RCC 7860 (cell line): ENCODE measurements around the gene LRRC45.

Source experiments
- DNase-seq: peaks from one replicate; pipeline ENCODE4 v3.0.0-alpha.2; 2015; ENCODE audit warnings: low spot score
- FAIRE-seq: peaks from 2 replicates; lab custom pipeline; 2012; peaks lifted over from hg19 to GRCh38; lab: Jason Lieb, UNC

The LRRC45 gene

DNA sequence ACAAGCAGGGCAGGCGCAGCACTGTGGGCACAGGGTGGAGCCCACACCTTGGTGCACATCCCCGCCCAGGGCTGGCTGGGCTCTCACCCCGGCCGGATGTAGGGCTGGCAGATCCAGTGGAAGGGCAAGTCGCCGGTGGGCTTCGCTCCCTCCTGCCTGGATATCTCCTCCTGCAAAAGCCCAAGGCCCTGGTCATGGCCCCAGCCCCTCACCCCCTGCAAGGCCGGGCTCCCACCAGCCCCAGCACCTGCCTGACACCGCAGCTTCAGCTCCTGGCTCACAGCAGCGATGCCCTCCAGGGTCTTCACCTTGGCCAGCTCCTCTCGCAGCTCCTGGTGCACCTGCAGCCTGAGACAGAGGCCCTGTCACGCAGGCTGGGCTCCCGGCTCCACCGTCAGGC is 37.5 kb downstream of the LRRC45 start:
- no peak for FAIRE-seq

DNA sequence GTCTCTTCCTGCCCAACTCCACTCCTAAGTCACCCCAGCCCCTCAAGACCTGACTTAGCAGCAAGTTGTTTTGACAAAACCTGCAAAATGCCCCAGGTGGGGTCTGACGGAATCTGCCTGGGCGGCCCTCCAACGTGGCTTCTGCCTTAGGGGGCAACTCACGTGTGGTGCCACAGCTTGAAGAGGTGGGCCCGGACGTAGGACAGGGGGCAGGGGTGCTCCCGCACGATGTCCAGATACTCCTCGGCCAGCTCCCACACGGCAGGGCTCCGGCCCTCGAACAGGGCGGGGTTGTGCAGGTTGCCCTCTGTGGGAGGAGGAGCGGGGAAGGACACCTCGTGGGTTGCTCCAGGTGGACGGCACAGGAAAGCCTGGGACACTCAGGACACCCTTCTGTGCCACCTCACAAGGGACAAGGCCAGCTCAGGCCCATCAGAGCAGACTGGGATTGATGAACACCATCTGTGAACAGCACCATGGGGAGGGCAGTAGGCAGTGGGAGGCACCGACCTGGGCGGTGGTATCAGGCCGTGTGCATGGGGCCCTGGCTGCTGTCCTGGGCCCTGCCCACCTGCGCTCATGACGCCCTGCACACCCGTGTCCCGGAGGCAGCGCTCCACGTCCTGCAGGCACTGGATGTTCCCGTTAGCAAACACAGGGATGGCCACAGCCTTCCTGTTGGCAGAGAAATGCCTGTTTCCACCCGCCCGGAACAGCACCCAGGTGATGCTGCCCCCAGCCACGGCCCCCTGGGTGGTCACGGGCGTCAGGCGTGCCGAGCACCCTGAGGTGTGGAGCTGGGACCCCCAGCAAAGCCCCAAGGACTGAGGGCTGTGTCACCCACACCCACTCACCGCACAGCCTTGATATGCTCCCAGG is 38.2 kb downstream of the LRRC45 start:
- no peak for FAIRE-seq

More for the DNA sequence above, 37.5 kb downstream of the LRRC45 start:
- DNase-seq, result no peak

GRCh38 chr17:82062076-82062983 is 39.2 kb downstream of the LRRC45 start:
- DNase-seq, result no peak
- no peak for FAIRE-seq

More for the DNA sequence above, 38.2 kb downstream of the LRRC45 start:
- no peak for DNase-seq

DNA sequence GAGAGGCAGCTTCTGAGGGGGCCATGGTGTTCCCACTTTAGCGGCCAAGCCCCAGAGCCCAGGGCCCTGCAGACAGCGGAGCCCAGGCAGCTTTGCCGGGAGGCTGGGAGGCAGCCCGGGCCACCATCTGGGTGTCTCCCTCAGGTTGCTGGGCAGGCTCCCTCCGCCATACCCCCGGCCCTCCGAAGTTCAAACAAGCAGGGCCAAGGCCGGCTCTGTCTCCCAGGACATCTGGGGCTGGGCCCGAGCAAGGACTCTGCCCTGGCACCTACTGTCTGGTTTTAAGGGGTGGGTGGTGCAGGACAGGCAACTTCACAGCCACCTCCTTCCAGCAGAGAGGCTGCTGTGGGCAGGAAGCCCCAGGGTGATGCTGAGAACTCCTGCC is 39.9 kb downstream of the LRRC45 start:
- no peak for FAIRE-seq
- DNase-seq, result no peak

DNA sequence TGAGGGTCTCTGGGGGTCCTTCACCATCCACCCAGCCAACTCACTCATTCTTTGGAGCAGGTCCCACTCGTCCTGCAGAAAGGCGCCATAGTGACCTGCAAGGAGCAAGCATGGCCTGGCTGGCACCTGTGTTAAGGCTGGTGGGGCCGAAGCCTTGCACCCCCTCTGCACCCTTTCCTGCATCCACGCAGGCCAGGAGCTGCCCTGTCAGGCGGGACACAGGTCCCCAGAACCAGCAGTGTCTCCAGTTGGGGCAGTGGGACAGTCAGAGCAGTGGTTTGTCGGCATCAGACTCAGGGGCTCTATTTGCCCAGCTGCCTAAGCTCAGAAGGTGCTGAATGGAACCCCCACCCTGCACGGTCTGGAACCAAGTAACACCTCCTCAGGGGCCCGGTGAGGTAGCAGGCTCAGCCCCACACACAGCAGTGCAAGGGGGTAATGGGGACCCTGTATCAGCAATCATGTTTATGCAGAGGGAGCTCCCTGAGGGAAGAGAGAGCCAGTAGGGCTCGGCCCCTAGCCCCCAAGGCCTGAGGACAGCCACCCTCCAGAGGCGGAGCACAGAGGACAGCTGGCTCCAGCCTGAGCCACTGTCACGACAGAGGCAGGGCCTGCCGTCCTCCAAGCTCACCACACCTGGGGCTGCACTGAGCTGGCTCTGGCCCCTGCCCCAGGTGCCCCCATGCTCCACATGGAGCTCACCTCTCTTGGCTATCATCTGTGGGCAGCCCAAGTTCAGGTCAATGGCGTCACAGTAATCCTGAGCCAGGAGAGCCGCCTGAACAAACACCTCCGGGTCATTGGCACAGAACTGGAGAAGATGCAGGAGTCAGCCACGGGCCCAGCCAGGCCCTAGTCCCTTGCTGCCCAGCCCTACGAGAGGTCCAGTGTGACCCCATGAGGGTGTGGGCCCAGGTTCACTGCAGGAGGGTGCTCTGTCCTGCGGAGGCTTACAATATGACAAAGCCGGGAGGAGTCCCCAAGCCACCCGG is 40.6 kb downstream of the LRRC45 start:
- DNase-seq (no peak), FAIRE-seq (no peak)

DNA sequence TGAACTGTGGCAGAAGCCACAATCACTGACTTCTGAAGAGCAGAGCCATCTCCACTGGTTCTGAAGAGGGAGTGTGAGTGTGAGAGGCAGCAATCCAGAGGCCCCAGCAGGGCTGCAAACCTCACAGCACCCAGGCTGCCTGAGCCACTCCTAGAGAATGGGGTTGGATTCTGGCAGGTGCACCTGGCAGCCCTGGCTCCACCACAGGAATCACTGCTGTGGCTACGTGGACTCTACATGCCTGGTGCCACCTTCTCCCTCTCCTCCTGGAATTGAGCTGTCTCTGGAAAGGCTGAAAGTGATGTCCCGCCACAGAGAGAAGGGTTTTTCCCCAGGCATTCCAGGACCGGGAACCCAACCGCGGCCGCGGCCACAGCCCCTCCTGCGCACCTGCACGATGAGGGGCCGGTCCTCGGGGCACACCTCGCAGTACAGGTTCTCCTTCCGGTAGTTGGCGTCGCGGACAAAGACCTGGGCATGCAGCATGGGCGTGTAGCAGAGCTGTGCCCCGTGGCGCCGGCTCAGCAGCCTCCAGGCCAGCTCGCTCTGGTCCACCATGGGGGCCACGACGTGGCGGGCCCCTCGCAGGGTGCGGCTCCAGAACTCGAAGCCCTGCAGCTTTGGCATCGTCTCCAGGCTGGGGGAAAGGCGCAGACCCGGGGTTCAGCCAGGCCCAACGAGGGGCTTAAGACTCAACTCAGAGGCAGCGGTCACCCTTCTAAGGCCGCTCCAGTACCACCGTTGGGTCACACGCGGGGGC is 41.5 kb downstream of the LRRC45 start:
- DNase-seq (peak; percentile 6), FAIRE-seq (no peak)

DNA sequence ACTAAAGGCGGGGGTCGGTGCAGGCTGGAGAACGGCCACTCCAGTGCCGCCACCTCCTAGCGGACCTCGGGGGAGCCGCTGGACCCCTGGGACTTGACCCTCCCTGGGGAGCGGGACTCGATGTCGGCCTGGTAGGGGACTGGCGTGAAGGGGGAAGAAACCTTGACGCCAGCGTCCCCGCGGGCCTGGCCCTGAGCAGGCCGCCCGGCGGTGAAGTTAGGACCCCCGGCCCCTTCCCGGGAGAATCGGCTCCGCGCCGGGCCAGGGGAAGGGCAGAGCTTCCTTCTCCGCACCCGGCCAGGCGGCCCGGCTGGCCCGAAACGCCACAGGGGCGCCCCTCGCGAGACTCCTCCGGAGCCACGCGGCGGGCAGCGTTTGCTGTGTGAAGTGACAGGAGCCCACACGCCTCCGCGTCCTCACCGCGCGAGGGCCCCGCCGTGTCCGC is 42.1 kb downstream of the LRRC45 start:
- DNase-seq (no peak), FAIRE-seq (no peak)

GRCh38 chr17:82065638-82066303 is 42.7 kb downstream of the LRRC45 start, which contains the start of gene DUS1L:
TSS of gene DUS1L (minus strand) at chr17:82065804. CDS start at chr17:82065059, 745 bp downstream.
- FAIRE-seq (no peak), DNase-seq (no peak)

DNA sequence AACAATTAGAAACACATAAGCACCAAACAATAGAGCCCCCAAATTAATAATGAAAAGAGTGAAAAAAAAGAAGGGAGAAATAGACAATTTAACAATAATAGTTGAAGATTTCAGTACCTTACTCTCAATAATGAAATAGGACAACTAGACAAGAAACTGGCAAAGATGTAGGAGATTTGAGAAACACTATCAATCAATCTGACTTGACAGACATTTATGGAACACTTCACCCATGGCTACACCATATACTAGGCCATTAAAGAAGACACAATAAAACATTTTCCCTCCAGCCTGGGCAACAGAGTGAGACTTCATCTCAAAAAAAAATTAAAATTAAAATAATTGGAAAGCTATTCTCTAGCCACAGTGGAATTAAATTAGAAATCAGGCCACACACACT is 47.5 kb downstream of the LRRC45 start:
- FAIRE-seq (no peak), DNase-seq (no peak)

DNA sequence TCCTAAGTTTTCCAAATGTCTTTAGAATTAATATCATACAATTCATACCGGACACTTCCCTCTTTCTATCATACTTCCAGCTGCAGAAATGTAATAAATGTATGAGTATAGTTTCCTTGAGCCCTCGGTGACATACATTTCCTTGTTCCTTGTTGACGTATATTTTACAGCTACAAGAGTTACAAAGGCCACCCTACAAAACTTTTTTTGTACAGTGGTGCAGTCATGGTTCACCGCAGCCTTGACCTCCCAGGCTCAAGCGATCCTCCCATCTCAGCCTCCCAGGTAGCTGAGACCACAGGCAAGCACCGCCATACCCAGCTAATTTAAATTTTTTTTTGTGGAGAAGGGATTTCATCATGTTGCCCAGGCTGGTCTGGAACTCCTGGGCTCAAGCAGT is 49.7 kb downstream of the LRRC45 start:
- no peak for FAIRE-seq
- DNase-seq, result no peak

DNA sequence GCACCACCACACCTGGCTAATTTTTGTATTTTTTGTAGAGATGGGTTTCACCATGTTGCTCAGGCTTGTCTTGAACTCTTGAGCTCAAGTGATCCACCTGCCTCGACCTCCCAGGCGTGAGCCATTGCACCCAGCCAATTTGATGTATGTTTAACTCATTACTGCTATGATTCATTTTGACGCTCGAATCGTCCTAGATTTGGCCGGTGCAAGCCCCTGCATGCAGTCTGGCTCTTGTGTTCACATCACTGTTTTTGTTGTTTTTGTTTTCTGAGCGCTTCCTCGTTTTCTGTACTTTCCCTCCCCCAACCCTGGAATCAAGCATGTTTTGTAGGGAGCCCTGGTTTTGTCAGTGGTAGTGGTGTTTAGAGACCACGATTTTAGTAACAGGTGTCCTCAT is 50.3 kb downstream of the LRRC45 start:
- no peak for DNase-seq
- FAIRE-seq, result no peak

DNA sequence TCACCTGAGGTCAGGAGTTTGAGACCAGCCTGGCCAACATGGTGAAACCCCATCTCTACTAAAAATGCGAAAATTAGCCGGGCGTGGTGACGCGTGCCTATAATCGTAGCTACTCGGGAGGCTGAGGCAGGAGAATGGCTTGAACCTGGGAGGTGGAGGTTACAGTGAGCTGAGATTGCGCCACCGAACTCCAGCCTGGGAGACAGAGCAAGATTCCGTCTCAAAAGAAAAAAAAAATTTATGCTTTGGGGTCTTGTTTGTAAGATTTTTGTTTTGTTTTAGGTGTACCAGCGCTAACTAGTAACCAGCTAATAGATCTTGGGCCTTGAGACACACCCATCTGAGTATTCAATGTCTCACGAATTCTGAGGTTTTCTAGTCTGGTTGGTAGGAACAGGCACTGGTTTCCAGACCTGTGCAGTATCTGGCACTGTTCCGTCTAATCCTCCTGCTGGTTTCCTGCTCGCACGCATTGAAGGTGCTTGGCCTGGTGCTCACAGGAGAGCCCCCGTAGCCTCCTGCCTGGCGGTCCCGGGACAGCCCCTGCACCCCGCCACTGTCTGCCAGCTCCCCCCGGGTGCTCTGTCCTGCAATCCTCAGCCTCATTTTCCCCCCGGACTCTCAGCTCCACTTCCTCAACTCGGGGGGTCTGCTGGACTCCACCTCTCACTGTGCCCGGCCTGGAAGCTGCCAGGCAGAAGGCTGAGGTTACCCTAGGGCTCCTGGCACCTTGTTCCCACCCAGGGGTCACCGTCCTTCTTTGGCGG is 53.1 kb downstream of the LRRC45 start:
- DNase-seq (no peak), FAIRE-seq (no peak)

DNA sequence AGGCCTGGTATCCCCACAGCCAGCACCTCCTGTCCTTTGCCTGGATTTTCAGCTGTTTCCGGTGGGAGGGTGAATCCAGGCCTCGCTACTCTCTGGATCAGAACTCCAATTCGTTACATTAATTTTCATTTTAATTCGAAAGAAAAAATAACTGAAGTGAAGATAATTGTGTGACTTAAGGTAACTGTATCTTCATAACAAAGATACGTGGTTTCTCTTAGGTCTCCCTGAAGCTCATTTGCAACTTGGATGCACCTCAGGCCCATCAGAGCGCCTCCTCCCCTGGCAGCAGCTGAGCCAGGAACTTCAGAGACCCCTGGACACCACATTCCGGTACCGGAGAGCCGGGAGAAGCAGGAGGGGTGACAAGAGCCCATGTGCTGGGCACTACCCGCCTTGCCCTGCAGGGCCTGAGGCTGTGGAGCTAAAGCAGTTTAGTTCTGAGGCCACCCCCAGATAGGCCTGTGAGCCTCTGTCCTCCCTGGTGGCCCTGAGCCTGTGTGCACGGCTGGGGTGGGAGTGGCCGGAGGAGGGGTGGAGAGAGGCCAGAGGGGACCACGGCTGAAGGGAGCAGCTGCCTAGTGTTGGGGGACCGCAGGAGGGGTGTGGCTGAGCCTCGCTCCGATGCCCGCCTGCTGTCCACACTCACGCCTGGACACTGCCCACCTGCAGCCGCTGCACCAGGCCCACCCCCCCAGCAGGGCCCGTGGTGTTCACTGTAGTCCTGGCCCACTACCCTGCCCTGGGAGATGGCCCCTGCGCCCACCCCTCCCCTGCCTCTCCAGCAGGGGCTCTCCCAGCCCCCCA is 53.9 kb downstream of the LRRC45 start:
- DNase-seq (no peak), FAIRE-seq (no peak)

DNA sequence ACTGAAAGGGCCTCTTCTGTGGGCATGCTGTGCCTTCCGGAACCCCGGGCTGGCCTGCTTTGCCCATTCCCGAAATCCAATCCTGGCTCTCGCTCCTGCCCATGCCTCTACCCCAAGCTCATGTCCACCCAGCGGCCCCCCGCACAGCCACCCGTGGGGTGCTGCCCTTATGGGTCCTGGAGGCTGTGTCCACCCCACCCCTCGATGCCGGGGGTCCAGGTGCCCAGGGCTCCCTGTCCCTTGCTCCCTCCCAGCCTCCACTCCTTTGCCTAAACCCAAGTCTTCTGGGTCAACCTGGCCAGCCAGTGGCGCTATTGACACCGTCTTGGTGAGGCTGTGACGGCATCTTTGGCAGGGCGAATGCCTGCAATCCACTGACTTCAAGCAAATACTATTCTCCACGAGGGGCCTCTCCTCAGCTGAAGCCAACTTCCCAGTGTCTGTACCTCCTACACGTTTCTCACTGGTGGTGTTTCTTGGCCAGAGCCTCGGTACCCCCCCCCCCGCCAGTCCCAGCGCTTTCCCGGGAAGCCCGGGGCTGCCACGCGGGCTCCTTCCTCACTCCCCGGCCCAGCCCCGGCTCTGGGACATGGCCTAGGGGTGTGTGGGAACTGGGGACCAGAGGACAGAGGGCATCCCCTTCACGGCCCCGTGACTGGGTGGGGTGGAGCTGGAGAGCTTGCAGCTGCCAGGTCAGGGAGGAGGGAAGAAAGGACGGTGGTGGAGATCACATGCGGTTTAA is 54.7 kb downstream of the LRRC45 start:
- FAIRE-seq, result no peak
- no peak for DNase-seq

DNA sequence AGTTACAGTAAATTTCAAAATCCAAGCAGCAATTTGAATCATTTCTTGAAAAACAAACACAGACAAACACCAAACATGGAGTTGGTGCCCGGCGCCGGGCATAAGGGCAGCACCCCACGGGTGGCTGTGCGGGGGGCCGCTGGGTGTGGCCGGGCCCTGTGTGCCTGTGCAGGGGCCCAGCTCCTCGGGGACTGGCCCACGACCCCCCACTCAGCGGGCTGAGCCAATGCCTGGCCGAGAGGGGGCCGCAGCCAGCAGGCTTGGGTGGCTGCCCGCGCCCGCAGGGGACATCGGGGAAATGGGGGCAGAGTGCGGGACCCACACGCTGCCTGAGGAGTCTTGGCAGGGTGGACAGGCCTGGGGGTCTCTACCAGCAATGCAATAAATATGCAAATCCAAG is 55.3 kb downstream of the LRRC45 start:
- DNase-seq, result no peak
- FAIRE-seq, result no peak

- DNase-seq (no peak), FAIRE-seq (no peak)
Measured at GRCh38 chr17:82079001-82079677, 56.0 kb downstream of the LRRC45 start.
